ENCODE measurements around the gene STPG4.
A peak's percentile ranks its signal among the peaks of the same experiment; 100 is the strongest.
"Not testable (repeated sequence)": the region's sequence is repeated elsewhere in the genome, so short reads cannot be mapped to it uniquely, and the experiment has no call there.

Gene STPG4

GRCh38 chr2:47172922-47173695, 18.0 kb upstream of the STPG4 start:
- DNase-seq, result no peak

GRCh38 chr2:47172156-47172921, 17.2 kb upstream of the STPG4 start:
- DNase-seq, result peak; percentile 20

- DNase-seq, result no peak
Measured at GRCh38 chr2:47169784-47170183, 14.7 kb upstream of the STPG4 start.

GRCh38 chr2:47168895-47169294, 13.8 kb upstream of the STPG4 start:
- DNase-seq, result not testable (repeated sequence)

GRCh38 chr2:47167149-47167548, 12.0 kb upstream of the STPG4 start:
- no peak for DNase-seq

GRCh38 chr2:47165001-47165555, 10.0 kb upstream of the STPG4 start:
- DNase-seq, result no peak

GRCh38 chr2:47162780-47163179, 7.7 kb upstream of the STPG4 start:
- DNase-seq, result no peak

GRCh38 chr2:47161475-47161874, 6.4 kb upstream of the STPG4 start:
- no peak for DNase-seq

- DNase-seq, result no peak
Measured at GRCh38 chr2:47160660-47161059, 5.6 kb upstream of the STPG4 start.

GRCh38 chr2:47160211-47160610, 5.1 kb upstream of the STPG4 start:
- DNase-seq, result no peak

- DNase-seq, result no peak
Measured at GRCh38 chr2:47159627-47160026, 4.5 kb upstream of the STPG4 start.

GRCh38 chr2:47158576-47158975, 3.5 kb upstream of the STPG4 start:
- DNase-seq, result no peak

- DNase-seq, result no peak
Measured at GRCh38 chr2:47152803-47153202, 2.3 kb downstream of the STPG4 start.

- no peak for DNase-seq
Measured at GRCh38 chr2:47150175-47150574, 4.9 kb downstream of the STPG4 start.

GRCh38 chr2:47147021-47147420, 8.1 kb downstream of the STPG4 start:
- DNase-seq, result no peak

- no peak for DNase-seq
Measured at GRCh38 chr2:47145466-47145865, 9.6 kb downstream of the STPG4 start.

- DNase-seq, result no peak
Measured at GRCh38 chr2:47141520-47141919, 13.6 kb downstream of the STPG4 start.

- DNase-seq, result no peak
Measured at GRCh38 chr2:47134386-47135090, 20.6 kb downstream of the STPG4 start.

- DNase-seq, result no peak
Measured at GRCh38 chr2:47133046-47133445, 22.1 kb downstream of the STPG4 start.

- DNase-seq, result no peak
Measured at GRCh38 chr2:47129191-47129706, 25.9 kb downstream of the STPG4 start.

- DNase-seq, result no peak
Measured at GRCh38 chr2:47128705-47129104, 26.4 kb downstream of the STPG4 start.

GRCh38 chr2:47127862-47128543, 27.1 kb downstream of the STPG4 start:
- DNase-seq, result peak; percentile 20

- DNase-seq, result no peak
Measured at GRCh38 chr2:47126783-47127182, 28.3 kb downstream of the STPG4 start.

All from DMS53 (cell line).